HepG2 (cell line): ENCODE measurements around the gene MAD2L2. TPM values are rescaled to one million over a fixed set of nuclear protein-coding genes. Genes with fewer than 3 reads are reported as not detected.

Experiments
- ATAC-seq: fragments of 200-7000 bp; cut with Tn5 transposase; 3 replicates; pipeline ENCODE4 v1.9.1; 2020; ENCODE audit warnings: mild to moderate bottlenecking, moderate library complexity
- BruUV-seq: library from RNA; stranded (reverse); fragments of 400-500 nt; replicated peaks from 2 replicates; lab custom pipeline; 2021; lab: Mats Ljungman, UMichigan
- CTCF ChIA-PET: fragments of 300-600 bp; formaldehyde crosslinking; extraction: SDS; loops from one replicate; lab custom pipeline; 2021; ENCODE audit warnings: low total read pairs, inconsistent platforms, low intra/inter-chr PET ratio; lab: Yijun Ruan, JAX
- POLR2A ChIA-PET: fragments of 350-600 bp; sonication (Branson Sonifier 250); formaldehyde crosslinking; loops from one replicate; lab custom pipeline; 2020; ENCODE audit warnings: antibody characterized with exemption, inconsistent platforms; lab: Yijun Ruan, JAX
- DNase-seq: peaks from one replicate; pipeline ENCODE4 v3.0.0-alpha.2; 2015; ENCODE audit warnings: low spot score
- FAIRE-seq: peaks from 3 replicates; lab custom pipeline; 2011; peaks lifted over from hg19 to GRCh38; lab: Jason Lieb, UNC
- H2AFZ ChIP-seq: one replicate; pipeline ENCODE4 v1.6.1; 2011; ENCODE audit warnings: low read length, inconsistent platforms
- H3K27ac ChIP-seq: fragments of 300-600 bp; 3 replicates; pipeline ENCODE4 v1.8.0; 2011; ENCODE audit warnings: mixed run types, mild to moderate bottlenecking, mixed read lengths, low read length, inconsistent platforms; ENCODE audit not compliant: insufficient read depth; ENCODE audit errors: extremely low read length
- H3K27me3 ChIP-seq, 2 experiments: fragments of 200-600 bp in 1 of 2; 2 replicates in 1 of 2; 3 replicates in 1 of 2; pipeline versions ENCODE4 v1.6.0 to v1.8.0; 2011; ENCODE audit warnings: low read length in 2 of 2, mild to moderate bottlenecking in 2 of 2, moderate library complexity in 2 of 2, inconsistent platforms in 1 of 2; ENCODE audit not compliant: insufficient read depth in 2 of 2, control insufficient read depth in 1 of 2
- H3K36me3 ChIP-seq, 2 experiments: fragments of 200-600 bp in 1 of 2; replicated peaks in 1 of 2; 2 replicates in 1 of 2; 3 replicates in 1 of 2; pipeline versions ENCODE4 v1.5.1 to v1.8.0; 2011; ENCODE audit warnings: low read length in 2 of 2, inconsistent platforms in 1 of 2; ENCODE audit not compliant: insufficient read depth in 2 of 2, control insufficient read depth in 1 of 2
- H3K4me1 ChIP-seq: 2 replicates; pipeline ENCODE4 v1.5.1; 2012; ENCODE audit warnings: low read length, inconsistent platforms; ENCODE audit not compliant: insufficient read depth
- H3K4me2 ChIP-seq: 2 replicates; pipeline ENCODE4 v1.6.0; 2011; ENCODE audit warnings: low read depth, low read length, inconsistent platforms
- H3K4me3 ChIP-seq, 3 experiments: fragments of 200-600 bp in 1 of 3; sonication (generic), shearing (Covaris generic) in 1 of 3; replicated peaks in 1 of 3; 2 replicates each; pipeline ENCODE4 v1.5.1; 2011 to 2016; ENCODE audit warnings: low read length in 3 of 3, inconsistent platforms in 2 of 3, low read depth in 2 of 3, mild to moderate bottlenecking in 2 of 3, control low read depth in 1 of 3, mixed read lengths in 1 of 3; ENCODE audit not compliant: insufficient read depth in 1 of 3
- H3K79me2 ChIP-seq: one replicate; pipeline ENCODE4 v1.6.1; 2011; ENCODE audit warnings: low read length, inconsistent platforms; ENCODE audit not compliant: insufficient read depth
- H3K9ac ChIP-seq: 2 replicates; pipeline ENCODE4 v1.6.0; 2011; ENCODE audit warnings: mild to moderate bottlenecking, low read depth, low read length, inconsistent platforms; ENCODE audit not compliant: insufficient read depth
- H3K9me3 ChIP-seq: 2 replicates; pipeline ENCODE4 v1.5.1; 2012; ENCODE audit warnings: mild to moderate bottlenecking, low read length
- H4K20me1 ChIP-seq: 2 replicates; pipeline ENCODE4 v1.6.0; 2011; ENCODE audit warnings: inconsistent platforms, mild to moderate bottlenecking, low read length, moderate library complexity; ENCODE audit not compliant: insufficient read depth
- CCAR2 ChIP-seq: fragments of 200-400 bp; formaldehyde crosslinking; optimal IDR thresholded peaks from 2 replicates; pipeline ENCODE3; 2018; ENCODE audit warnings: low read depth, mild to moderate bottlenecking, low read length, moderate library complexity
- MAF1 ChIP-seq: sonication (generic); formaldehyde crosslinking; IDR thresholded peaks from 2 replicates; pipeline ENCODE4 v1.5.0; 2020; ENCODE audit warnings: missing genetic modification reagents, borderline replicate concordance
- MED1 ChIP-seq: sonication (generic); formaldehyde crosslinking; IDR thresholded peaks from 2 replicates; pipeline ENCODE4 v1.4.0; 2020; ENCODE audit warnings: missing genetic modification reagents
- NCOR1 ChIP-seq: fragments of 200-600 bp; sonication (generic); IDR thresholded peaks from 2 replicates; pipeline ENCODE4 v1.7.0; 2017; ENCODE audit warnings: antibody characterized with exemption, low read length, borderline replicate concordance
- SOX13 ChIP-seq, 3 experiments: fragments of 450-650 bp in 1 of 3; sonication (generic) in 1 of 3; formaldehyde crosslinking in 1 of 3; IDR thresholded peaks in 2 of 3; conservative IDR thresholded peaks in 1 of 3; 2 replicates each; pipeline versions ENCODE4 v1.5.0 to v1.6.1; 2016 to 2020; ENCODE audit warnings: antibody characterized with exemption in 1 of 3, mild to moderate bottlenecking in 1 of 3, missing compliant biosample characterization in 1 of 3, missing genetic modification reagents in 1 of 3, moderate library complexity in 1 of 3
- ZBTB7B ChIP-seq: sonication (generic); formaldehyde crosslinking; IDR thresholded peaks from 2 replicates; pipeline ENCODE4 v1.4.0; 2020; ENCODE audit warnings: missing genetic modification reagents
- ZBTB8A ChIP-seq: sonication (generic); formaldehyde crosslinking; IDR thresholded peaks from 2 replicates; pipeline ENCODE4 v1.4.0; 2020; ENCODE audit warnings: mild to moderate bottlenecking, low read depth, missing genetic modification reagents, borderline replicate concordance
- ZNF251 ChIP-seq: sonication (generic); formaldehyde crosslinking; IDR thresholded peaks from 2 replicates; pipeline ENCODE4 v1.9.0; 2021; ENCODE audit warnings: mild to moderate bottlenecking, missing genetic modification reagents
- ZNF30 ChIP-seq: sonication (generic); formaldehyde crosslinking; IDR thresholded peaks from 2 replicates; pipeline ENCODE4 v1.5.0; 2020; ENCODE audit warnings: mild to moderate bottlenecking, missing genetic modification reagents
- ZNF318 ChIP-seq: sonication (generic); formaldehyde crosslinking; IDR thresholded peaks from 2 replicates; pipeline ENCODE4 v1.4.0; 2020; ENCODE audit warnings: mild to moderate bottlenecking, missing genetic modification reagents
- ZNF33A ChIP-seq: sonication (generic); formaldehyde crosslinking; IDR thresholded peaks from 2 replicates; pipeline ENCODE4 v1.5.1; 2020; ENCODE audit warnings: missing genetic modification reagents, mild to moderate bottlenecking, moderate library complexity, borderline replicate concordance
- WGBS: methylation state at CpG from one replicate; pipeline ENCODE4 v1.1.6; 2017; ENCODE audit warnings: low lambda C conversion rate; 5-methylcytosine and 5-hydroxymethylcytosine counted together
- in situ Hi-C: cut with HindIII; loops from 2 replicates; pipeline ENCODE4 v1.10.0; 2017; ENCODE audit warnings: low pct_unique_long_range_greater_than_20kb; ENCODE audit not compliant: extremely low pct_ligation_motif_present
- intact Hi-C: fragments of 100-400 bp; cut with micrococcal nuclease; formaldehyde crosslinking; loops from one replicate; pipeline ENCODE4 v1.10.0; 2022; ENCODE audit not compliant: unreplicated experiment
- polyA plus RNA-seq, 8 experiments: library from polyadenylated mRNA; depleted of rRNA in 3 of 8; stranded (reverse) in 7 of 8; unstranded in 1 of 8; fragments of >200 nt; fragmentation: Illumina TruSeq in 4 of 8; extraction: Trizol in 4 of 8; gene quantifications; 2 replicates each; pipeline versions ENCODE4 v1.2.1 to v1.2.3, GENCODE V29; 2011 to 2016; ENCODE audit warnings: low read depth in 4 of 8, missing spikeins in 1 of 8, mixed read lengths in 1 of 8; ENCODE audit not compliant: insufficient read depth in 1 of 8
- total RNA-seq, 5 experiments: library from RNA; depleted of rRNA; stranded (reverse); fragments of >200 nt; fragmentation: Illumina TruSeq; extraction: Trizol; gene quantifications; 2 replicates each; pipeline ENCODE4 v1.2.3, GENCODE V29; 2016; ENCODE audit warnings: low read depth in 1 of 5
- TF ChIP-seq, protein P1 (sequence below): sonication (generic); formaldehyde crosslinking; IDR thresholded peaks from 2 replicates; pipeline ENCODE4 v1.4.0; 2020; ENCODE audit warnings: mild to moderate bottlenecking, missing genetic modification reagents, borderline replicate concordance

Gene MAD2L2
- total and polyA plus RNA-seq, 2 of the 13 experiments (the other 11 are each of a cell fraction or from before 2014, with no cell fraction given) = 51.8 to 53.8 TPM

- Histone ChIP-seq H3K4me2 (no peak overlapping the region), H3K4me1 (peaks cover 63% of the 10 kb centered on the region), H3K9ac (no peak overlapping the region), H3K79me2 (peaks cover 20% of the 10 kb centered on the region), H3K27me3 (no peaks in the 10 kb centered on the region), H3K4me3 (no peak overlapping the region), H4K20me1 (peaks cover 11% of the 10 kb centered on the region), H3K36me3 (peaks cover 0 to 2% of the 10 kb centered on the region in 2 experiments; a peak in 1 of 5 replicates), H3K27ac (peak overlapping the region; percentile 11), H2AFZ (no peak overlapping the region), H3K9me3 (no peaks in the 10 kb centered on the region)
- ChIA-PET POLR2A (no interaction called here), CTCF (no interaction called here)
- intact Hi-C loops (loop anchor here (5.0 kb wide), 2 partner anchors 68 to 153 kb away; no protein-coding TSS in a partner anchor), in situ Hi-C loops (loop anchor here (10.0 to 25.0 kb wide), 2 partner anchors 405 to 612 kb away; partner anchors contain the start of gene MASP2)
- FAIRE-seq (no peak), DNase-seq (no peak), ATAC-seq (no peak)
- BruUV-seq = no TSS peak
- WGBS = 80% methylated on average over 13 of the region's 21 CpGs
- TF ChIP-seq SOX13 (IDR thresholded peaks at IDR 0.05) = no peak
- no peak for TF ChIP-seq SOX13 (CRISPR knock-in tag; conservative IDR thresholded peaks at IDR 0.05 in 1 of 2, IDR thresholded peaks at IDR 0.05 in 1 of 2)
- TF ChIP-seq MAF1 (CRISPR knock-in tag) = no peak
- TF ChIP-seq, protein P1, sequence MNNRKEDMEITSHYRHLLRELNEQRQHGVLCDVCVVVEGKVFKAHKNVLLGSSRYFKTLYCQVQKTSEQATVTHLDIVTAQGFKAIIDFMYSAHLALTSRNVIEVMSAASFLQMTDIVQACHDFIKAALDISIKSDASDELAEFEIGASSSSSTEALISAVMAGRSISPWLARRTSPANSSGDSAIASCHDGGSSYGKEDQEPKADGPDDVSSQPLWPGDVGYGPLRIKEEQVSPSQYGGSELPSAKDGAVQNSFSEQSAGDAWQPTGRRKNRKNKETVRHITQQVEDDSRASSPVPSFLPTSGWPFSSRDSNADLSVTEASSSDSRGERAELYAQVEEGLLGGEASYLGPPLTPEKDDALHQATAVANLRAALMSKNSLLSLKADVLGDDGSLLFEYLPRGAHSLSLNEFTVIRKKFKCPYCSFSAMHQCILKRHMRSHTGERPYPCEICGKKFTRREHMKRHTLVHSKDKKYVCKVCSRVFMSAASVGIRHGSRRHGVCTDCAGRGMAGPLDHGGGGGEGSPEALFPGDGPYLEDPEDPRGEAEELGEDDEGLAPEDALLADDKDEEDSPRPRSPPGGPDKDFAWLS (CRISPR knock-in tag) = no peak
- no peak for TF ChIP-seq ZNF30 (CRISPR knock-in tag)
- no peak for TF ChIP-seq CCAR2
- TF ChIP-seq NCOR1 = no peak
- TF ChIP-seq ZNF318 (CRISPR knock-in tag) = no peak
- no peak for TF ChIP-seq ZNF33A
- no peak for TF ChIP-seq ZBTB7B (CRISPR knock-in tag)
- TF ChIP-seq ZBTB8A (CRISPR knock-in tag) = no peak
- TF ChIP-seq MED1 (CRISPR knock-in tag) = no peak
- TF ChIP-seq ZNF251 (CRISPR knock-in tag) = no peak
These were observed 31.2 kb downstream of the MAD2L2 start for GRCh38 chr1:11649624-11650330.
